Activated CD4-positive, alpha-beta T cell treated with anti-CD3 and anti-CD28 coated beads for 4 hours (primary cell): ENCODE data around the gene ZNF780A.
"Not testable (repeated sequence)": the region's sequence is repeated elsewhere in the genome, so short reads cannot be mapped to it uniquely, and the experiment has no call there.

Experiments
- DNase-seq, 2 donors: peaks; one replicate each; pipeline ENCODE4 v3.0.0-alpha.2; 2020

ZNF780A gene

DNA sequence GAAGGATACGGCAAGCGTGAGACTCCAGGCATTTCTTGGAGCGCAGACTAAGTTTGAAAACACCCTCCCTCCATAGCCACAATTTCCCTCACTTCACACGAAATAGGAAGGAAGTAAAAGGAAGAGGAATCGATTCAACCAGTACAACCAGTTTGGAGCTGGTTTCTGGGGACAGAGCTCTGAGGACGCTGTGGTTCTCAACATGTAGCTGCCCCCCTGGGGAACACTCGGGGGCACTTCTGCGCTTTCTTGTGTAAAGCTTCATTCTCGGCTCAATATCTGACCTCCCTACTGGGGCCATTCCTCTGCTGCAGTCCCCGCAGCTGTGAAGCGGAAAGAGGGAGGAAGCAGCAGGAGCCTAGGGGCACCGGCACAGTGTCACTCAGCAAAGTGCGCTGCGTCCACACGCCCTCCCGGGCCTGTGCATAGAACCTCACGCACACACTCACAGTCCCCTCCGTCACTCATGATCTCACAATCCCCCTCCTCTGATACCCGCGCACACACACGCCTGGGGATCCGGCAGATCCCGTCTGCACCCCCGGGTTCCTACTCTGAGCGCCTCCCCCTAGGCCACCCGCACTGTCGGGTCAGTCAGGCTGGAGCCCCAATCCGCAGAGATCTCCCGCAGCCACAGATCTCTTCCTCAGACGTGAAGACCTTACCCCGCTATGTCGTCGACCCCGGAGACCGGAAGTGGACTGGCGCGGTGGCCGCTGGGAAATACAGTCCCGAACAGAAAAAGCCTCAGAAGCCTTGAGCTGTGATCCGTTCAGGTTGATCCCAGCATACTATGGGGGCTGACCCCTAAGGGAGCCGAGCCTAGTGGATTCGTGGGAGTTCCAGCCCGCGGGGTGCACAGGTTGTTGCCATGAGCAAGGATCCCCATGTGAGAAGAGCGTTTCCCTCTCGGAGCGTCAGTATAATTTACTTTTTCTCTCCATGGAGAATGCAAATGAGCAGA is at the start of gene ZNF780A:
Gene ZNF780A, minus strand, starts transcription at position 703 of the 964 bp plus-strand sequence. CDS start 6,190 bp downstream, outside the sequence.
- peak; percentile 68 to 69 for DNase-seq

DNA sequence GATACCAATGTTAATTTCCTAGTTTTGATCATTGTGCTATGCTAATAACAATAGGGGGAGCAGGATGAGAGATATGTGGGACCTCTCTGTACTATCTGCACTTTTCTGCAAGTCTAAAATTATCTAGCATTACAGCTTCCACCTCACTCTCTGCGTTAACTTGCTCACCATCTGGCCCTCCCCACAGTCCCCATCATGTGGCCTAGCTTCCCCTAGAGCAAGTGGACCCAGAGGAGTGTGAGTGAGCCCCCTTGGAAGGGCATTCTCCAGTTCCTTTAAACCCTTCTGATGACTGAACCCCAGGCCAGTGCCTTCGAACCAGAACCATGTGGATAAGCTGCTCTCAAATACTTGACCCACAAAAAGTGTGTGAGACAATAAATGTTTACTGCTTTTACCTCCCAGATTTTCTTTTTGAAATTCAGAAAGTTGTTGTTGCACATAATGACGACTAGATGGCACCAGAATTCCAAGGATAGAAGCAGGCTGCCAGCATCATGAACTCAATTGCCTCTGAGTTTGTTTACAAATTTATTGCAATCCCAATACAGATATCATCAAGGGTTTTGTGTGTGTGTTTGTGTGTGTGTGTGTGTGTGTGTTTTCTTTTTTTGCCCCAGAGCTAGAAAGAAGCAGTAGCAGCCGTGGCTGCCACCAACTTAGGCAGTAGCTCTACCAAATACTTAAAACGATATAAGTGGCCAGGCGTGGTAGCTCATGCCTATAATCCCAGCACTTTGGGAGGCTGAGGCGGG is 49.0 kb upstream of the ZNF780A start:
- DNase-seq, result peak in 1 of 2 donors; percentile 15

DNA sequence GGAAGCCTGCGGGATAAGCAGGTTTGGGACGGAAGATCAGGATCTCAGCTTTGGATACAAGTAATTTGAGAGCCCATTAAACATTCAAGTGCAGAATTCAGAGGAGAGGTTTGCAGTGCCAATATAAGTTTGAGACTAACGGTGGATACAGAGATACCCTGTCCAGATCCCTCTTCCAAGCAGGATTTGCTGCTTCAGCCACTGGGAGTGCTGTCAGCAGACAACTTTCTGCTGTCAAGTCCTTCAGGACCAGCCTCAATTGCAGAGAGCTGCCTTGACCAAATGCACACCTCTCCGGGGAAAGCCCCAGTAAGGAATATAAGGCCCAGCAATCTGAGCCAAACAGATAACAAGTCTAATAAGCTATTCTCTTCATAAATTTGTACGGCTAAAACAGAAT is 46.1 kb upstream of the ZNF780A start:
- DNase-seq, result no peak

- DNase-seq, result no peak
These were observed 44.1 kb upstream of the ZNF780A start for GRCh38 chr19:40134866-40135265.

- no peak for DNase-seq
These were observed 42.7 kb upstream of the ZNF780A start for GRCh38 chr19:40133491-40133890.

DNA sequence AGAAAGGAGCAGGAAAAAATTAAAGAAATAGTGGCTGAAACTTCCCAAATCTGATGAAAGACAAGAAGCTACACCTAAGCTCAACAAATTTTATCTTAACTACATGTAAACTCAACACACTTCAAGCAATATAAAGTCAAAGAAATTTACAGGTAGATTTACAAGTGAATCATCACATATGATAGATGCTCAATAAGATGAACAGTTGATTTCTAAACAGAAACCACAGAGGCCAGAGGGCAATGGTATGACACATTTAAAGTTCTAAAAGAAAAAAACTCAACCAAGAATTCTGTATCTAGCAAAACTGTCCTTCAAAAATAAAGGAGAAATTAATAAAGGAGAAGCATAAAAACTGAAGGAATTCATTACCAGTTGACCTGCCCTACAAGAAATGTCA is 39.3 kb upstream of the ZNF780A start:
- DNase-seq, result no peak

DNA sequence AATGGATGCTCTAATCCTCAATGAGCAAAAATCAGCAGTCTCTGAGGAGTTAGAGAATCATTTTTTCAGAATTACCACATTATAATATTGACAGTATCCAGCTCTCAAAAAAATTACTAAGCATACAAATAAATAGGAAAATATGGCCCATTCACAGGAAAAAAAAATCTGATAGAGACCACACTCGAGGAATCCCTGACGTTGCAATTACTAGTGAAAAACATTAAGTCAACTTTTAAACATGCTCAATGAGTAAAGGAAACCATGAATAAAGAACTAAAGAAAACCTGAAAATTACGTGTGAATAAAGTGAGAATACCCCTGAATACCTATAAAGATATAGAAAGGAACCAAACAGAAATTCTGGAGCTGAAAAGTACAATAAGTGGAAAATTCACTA is 38.7 kb upstream of the ZNF780A start:
- DNase-seq, result no peak

DNA sequence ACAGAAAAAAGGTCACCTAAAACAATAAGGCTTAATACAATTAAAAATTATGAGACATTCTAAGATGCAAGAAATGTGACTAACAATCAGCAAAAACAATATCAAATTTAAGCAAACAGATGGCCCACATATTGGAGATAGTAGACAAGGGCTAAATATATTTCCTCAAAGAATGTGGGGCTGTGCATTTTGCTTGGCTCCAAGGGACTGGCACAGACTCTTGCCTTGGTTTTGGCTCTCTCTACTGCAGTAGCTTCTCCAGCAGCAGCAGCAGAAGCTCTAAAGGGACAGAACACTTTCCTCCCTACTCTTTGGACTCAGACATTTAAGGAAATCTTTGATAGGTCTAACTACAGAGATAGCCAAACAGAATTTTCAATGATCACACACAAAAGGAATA is 38.2 kb upstream of the ZNF780A start:
- no peak for DNase-seq

DNA sequence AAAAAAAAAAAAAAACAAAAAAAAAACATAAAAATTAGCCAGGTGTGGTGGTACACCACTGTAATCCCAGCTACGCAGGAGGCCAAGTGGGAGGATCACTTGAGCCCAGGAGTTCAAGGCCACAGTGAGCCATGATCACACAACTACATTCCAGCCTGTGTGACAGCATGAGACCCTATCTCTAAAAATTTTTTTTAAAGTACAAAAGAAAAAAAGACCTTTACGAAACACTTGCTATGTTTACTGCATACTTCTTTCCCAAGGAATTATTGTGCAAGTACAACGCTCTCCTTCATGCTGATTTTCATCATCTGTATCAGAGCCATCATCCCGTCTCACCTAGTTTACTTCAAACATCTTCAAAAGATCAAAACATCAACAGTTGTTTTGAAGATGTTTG is 28.6 kb upstream of the ZNF780A start:
- DNase-seq, result no peak

DNA sequence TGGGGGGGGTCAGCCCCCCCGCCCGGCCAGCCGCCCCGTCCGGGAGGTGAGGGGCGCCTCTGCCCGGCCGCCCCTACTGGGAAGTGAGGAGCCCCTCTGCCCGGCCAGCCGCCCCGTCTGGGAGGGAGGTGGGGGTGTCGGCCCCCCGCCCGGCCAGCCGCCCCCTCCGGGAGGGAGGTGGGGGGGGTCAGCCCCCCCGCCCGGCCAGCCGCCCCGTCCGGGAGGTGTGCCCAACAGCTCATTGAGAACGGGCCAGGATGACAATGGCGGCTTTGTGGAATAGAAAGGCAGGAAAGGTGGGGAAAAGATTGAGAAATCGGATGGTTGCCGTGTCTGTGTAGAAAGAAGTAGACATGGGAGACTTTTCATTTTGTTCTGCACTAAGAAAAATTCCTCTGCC is 27.9 kb upstream of the ZNF780A start:
- not testable (repeated sequence) for DNase-seq

DNA sequence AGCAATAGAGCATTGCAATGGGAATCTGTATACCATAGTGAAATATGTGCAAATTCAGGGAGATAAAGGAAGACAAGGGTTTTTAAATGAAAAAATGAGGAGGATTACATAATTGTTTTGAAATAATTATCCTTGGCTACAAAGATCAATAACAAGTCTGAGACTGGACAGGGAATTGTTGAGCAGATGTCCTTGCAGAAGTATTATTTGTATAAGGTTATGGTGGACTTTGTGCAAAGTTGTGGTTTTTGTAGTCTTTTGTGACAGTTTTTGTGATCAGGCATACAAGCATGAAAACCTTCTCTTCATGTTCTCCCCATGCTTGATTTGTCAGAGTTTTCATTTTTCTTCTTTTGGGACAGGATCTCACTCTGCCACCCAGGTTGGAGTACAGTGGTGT is 25.3 kb upstream of the ZNF780A start:
- DNase-seq, result no peak

DNA sequence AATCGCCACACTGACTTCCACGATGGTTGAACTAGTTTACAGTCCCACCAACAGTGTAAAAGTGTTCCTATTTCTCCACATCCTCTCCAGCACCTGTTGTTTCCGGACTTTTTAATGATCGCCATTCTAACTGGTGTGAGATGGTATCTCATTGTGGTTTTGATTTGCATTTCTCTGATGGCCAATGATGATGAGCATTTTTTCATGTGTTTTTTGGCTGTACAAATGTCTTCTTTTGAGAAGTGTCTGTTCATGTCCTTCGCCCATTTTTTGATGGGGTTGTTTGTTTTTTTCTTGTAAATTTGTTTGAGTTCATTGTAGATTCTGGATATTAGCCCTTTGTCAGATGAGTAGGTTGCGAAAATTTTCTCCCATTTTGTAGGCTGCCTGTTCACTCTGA is 23.4 kb upstream of the ZNF780A start:
- DNase-seq, result not testable (repeated sequence)

- DNase-seq, result not testable (repeated sequence)
These were observed 21.5 kb upstream of the ZNF780A start for GRCh38 chr19:40112271-40112670.

DNA sequence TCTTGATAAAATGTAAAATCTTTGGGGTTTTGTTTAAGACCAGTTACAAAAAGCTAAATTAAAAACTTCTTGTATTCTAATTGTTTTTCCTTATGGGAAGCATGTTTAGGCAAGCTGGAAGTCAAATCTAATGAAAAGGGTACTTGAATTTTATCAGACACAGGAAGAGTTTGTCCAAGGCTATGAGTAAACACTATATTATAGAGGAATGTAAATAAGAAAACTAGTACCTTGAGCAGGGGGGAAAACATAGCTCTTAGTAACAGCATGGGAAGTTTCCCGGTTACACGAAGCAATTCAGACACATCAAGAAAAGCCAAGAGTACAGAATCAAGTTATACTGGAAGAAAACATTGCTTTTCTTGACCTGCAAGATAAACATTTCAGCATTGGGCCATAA is 19.8 kb upstream of the ZNF780A start:
- DNase-seq, result no peak

DNA sequence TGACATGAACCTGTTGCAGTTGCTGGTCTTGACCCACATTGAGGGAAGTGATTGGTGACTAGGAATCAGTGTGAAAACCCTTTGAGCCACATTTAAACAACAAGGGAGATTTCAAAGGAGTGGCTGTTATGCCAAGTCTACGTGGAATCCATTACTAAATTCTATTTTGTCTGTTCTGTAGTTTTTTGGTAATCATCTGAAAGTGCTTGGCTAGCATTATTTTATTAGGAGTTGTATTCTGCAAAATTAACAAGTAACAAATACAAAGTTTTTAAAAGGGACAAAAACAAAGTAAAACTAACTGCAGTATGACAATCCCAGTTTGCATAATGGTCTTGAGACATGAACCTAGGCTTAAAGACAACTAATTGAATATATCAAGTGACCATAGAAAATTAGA is 14.0 kb upstream of the ZNF780A start:
- DNase-seq, result no peak

- DNase-seq, result no peak
These were observed 12.9 kb upstream of the ZNF780A start for GRCh38 chr19:40103600-40103999.

GRCh38 chr19:40101813-40102212 is 11.1 kb upstream of the ZNF780A start:
- no peak for DNase-seq

- no peak for DNase-seq
These were observed 2.7 kb upstream of the ZNF780A start for GRCh38 chr19:40093416-40093815.

GRCh38 chr19:40091205-40092129 is 724 bp upstream of the ZNF780A start:
- no peak for DNase-seq

DNA sequence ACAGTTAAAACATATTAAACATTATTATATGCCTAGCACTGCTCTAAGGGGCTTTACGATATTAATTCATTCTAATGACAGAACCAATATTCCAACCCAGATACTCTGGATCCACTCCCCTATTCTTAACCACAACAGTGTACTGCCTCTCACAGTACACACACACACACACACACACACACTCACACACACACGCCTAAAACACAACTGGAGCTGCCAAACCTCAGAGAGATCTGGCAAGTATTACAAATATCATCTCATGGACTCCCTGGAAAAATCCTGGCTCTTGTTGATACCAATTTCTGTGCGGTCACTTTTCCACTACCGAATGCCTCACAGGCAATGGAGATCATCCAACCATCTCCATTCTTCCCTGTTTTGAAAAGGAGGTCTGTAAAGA is 1.3 kb downstream of the ZNF780A start:
- DNase-seq, result no peak

GRCh38 chr19:40088299-40089047 is 2.3 kb downstream of the ZNF780A start:
- no peak for DNase-seq

DNA sequence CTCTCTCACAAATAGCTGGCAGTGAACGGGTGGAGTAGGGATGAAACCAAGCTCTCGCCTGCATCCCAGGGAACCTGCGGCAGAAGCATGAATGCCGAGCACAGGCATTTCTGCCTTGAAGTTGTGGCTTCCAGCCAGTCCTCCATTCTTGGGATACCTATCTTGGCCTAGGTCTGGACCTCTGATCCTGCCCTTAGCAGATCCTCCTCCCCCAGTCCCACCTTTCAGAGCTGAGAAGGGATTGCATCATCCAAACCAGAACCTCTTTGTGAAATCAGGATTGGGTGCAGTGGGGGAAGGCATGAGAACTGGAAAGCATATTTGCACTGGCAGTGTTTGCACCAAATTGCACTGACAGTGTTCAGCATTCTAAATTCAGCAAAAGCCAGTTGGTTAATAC is 5.8 kb downstream of the ZNF780A start:
- no peak for DNase-seq
